ENCODE data around the gene S100A3. TPM values are rescaled to one million over a fixed set of nuclear protein-coding genes. Genes with fewer than 3 reads are reported as not detected.

The S100A3 gene
- total and polyA plus RNA-seq, 2 of the 13 experiments (the other 11 are each of a cell fraction or from before 2014, with no cell fraction given): 2.5 to 4.5 TPM

DNA sequence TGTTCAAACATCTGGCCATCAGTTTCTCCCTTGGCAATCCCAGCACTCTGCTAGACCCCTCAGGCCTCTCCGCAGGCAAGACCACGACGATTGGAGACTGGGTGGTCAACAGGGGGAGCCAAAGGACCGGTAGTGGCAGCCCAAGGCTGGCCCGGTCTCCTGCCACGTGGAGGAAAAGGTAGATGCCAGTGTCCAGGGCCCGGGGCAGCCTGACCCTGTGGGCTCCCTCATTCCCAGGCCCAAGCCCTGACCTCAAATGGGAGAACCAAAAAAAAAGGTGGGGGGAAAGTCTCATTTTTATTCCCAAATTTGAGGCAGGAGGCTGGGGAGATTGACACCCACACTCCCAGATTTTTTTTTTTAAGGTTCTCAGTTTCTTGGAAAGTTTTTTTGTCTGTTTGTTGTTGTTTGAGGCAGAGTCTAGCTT is 38.1 kb downstream of the S100A3 start (continued):
- TF ChIP-seq HNRNPL (IDR thresholded peaks at IDR 0.05; ENCODE audit: low read depth, low read length) (peak; percentile 85; the same call in 1 of the 2 replicates), POLR2AphosphoS5 (IDR thresholded peaks at IDR 0.05; ENCODE audit: low read depth, low read length) (no peak), ZFX (CRISPR knock-in tag; IDR thresholded peaks at IDR 0.05; ENCODE audit: low read depth) (peak; percentile 71), ZNF367 (CRISPR knock-in tag; IDR thresholded peaks at IDR 0.05; ENCODE audit: borderline replicate concordance) (no peak), XRCC5 (optimal IDR thresholded peaks at IDR 0.05; ENCODE audit: low read length) (peak; percentile 53), ZNF83 (CRISPR knock-in tag; IDR thresholded peaks at IDR 0.05; ENCODE audit: borderline replicate concordance) (no peak), FOXK1 (CRISPR knock-in tag; IDR thresholded peaks at IDR 0.05; ENCODE audit: borderline replicate concordance, low read depth) (peak; percentile 44; the same call in 1 of the 2 replicates), SIX4 (CRISPR knock-in tag; IDR thresholded peaks at IDR 0.05) (no peak), GLI4 (CRISPR knock-in tag; IDR thresholded peaks at IDR 0.05; ENCODE audit: borderline replicate concordance) (no peak), STAT5B (CRISPR knock-in tag; IDR thresholded peaks at IDR 0.05) (no peak), LCORL (IDR thresholded peaks at IDR 0.05) (no peak), LCORL (CRISPR knock-in tag; IDR thresholded peaks at IDR 0.05) (no peak), REXO4 (CRISPR knock-in tag; IDR thresholded peaks at IDR 0.05; ENCODE audit: borderline replicate concordance) (no peak), TAF15 (IDR thresholded peaks at IDR 0.05; ENCODE audit: low read depth, low read length, poor library complexity, severe bottlenecking) (no peak), ZZZ3 (CRISPR knock-in tag; IDR thresholded peaks at IDR 0.05; ENCODE audit: borderline replicate concordance) (no peak), ZNF766 (CRISPR knock-in tag; IDR thresholded peaks at IDR 0.05; ENCODE audit: borderline replicate concordance) (no peak), SMYD3 (CRISPR knock-in tag; IDR thresholded peaks at IDR 0.05) (no peak), ZNF207 (IDR thresholded peaks at IDR 0.05; ENCODE audit: borderline replicate concordance) (no peak), ATM (IDR thresholded peaks at IDR 0.05; ENCODE audit: borderline replicate concordance) (no peak), KLF16 (CRISPR knock-in tag; IDR thresholded peaks at IDR 0.05) (peak in 1 of 2 experiments; percentile 69; a peak in 2 of 4 replicates), KDM3A (CRISPR knock-in tag; IDR thresholded peaks at IDR 0.05; ENCODE audit: low read depth) (peak; percentile 83; the same call in 1 of the 2 replicates), KLF9 (CRISPR knock-in tag; IDR thresholded peaks at IDR 0.05; ENCODE audit: low read depth) (no peak)
- TF ChIP-seq, protein P1, sequence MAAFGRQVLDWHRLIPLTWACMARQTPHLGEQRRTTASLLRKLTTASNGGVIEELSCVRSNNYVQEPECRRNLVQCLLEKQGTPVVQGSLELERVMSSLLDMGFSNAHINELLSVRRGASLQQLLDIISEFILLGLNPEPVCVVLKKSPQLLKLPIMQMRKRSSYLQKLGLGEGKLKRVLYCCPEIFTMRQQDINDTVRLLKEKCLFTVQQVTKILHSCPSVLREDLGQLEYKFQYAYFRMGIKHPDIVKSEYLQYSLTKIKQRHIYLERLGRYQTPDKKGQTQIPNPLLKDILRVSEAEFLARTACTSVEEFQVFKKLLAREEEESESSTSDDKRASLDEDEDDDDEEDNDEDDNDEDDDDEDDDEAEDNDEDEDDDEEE (CRISPR knock-in tag; IDR thresholded peaks at IDR 0.05): no peak
- TF ChIP-seq, protein P2, sequence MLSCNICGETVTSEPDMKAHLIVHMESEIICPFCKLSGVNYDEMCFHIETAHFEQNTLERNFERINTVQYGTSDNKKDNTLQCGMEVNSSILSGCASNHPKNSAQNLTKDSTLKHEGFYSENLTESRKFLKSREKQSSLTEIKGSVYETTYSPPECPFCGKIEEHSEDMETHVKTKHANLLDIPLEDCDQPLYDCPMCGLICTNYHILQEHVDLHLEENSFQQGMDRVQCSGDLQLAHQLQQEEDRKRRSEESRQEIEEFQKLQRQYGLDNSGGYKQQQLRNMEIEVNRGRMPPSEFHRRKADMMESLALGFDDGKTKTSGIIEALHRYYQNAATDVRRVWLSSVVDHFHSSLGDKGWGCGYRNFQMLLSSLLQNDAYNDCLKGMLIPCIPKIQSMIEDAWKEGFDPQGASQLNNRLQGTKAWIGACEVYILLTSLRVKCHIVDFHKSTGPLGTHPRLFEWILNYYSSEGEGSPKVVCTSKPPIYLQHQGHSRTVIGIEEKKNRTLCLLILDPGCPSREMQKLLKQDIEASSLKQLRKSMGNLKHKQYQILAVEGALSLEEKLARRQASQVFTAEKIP (CRISPR knock-in tag; IDR thresholded peaks at IDR 0.05; ENCODE audit: borderline replicate concordance): no peak
- TF ChIP-seq, protein P3, sequence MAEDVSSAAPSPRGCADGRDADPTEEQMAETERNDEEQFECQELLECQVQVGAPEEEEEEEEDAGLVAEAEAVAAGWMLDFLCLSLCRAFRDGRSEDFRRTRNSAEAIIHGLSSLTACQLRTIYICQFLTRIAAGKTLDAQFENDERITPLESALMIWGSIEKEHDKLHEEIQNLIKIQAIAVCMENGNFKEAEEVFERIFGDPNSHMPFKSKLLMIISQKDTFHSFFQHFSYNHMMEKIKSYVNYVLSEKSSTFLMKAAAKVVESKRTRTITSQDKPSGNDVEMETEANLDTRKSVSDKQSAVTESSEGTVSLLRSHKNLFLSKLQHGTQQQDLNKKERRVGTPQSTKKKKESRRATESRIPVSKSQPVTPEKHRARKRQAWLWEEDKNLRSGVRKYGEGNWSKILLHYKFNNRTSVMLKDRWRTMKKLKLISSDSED (CRISPR knock-in tag; IDR thresholded peaks at IDR 0.05): no peak
- TF ChIP-seq, protein P4, sequence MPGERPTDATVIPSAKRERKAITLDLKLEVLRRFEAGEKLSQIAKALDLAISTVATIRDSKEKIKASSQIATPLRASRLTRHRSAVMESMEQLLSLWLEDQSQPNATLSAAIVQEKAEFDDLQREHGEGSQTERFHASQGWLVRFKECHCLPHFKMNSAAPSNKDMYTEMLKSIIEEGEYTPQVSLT (CRISPR knock-in tag; IDR thresholded peaks at IDR 0.05; ENCODE audit: borderline replicate concordance, low read depth): no peak

Measured in HepG2 (cell line).